Measurements from ENCODE around the gene KIF2C.
A peak's percentile ranks its signal among the peaks of the same experiment; 100 is the strongest.
"Not testable (repeated sequence)": the region's sequence is repeated elsewhere in the genome, so short reads cannot be mapped to it uniquely, and the experiment has no call there.

The KIF2C gene

DNA sequence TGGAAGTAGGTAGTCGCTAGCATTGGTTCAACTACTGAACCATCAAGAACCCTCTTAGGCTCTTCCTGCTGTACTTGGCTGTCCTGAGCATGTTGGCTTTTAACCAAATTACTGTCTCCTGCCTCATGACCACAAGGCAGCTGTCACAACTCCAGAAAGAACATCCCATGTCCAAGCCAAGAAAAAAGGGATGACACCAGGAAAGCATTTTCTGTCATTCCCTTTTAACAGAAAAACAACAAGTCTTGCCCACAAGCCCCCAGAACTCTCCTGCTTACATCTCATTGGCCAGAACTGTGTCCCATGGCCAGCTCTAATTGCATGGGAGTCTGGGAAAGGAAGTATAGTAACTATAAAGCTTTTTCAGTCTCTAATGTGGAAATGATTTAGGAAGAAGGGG is 6.3 kb upstream of the KIF2C start:
- H3K36me3 ChIP-seq (ENCODE audit: control insufficient read depth, insufficient read depth, low read length): no peaks in the 10 kb centered on the region
- H3K9me3 ChIP-seq (ENCODE audit: control insufficient read depth, insufficient read depth, low read length): no peaks in the 10 kb centered on the region
- WGBS (ENCODE audit: insufficient coverage, insufficient read length): no CpG with 5 or more reads among the region's 1 CpG
- no peaks in the 10 kb centered on the region for H3K27me3 ChIP-seq (ENCODE audit: control insufficient read depth, insufficient read depth, low read length)
- no peak overlapping the region for H3K4me3 ChIP-seq (ENCODE audit: low read length)
- H3K27ac ChIP-seq (ENCODE audit: low read length): no peak overlapping the region
- DNase-seq (ENCODE audit: low read depth, low spot score): no peak
- no peaks in the 10 kb centered on the region for H3K4me1 ChIP-seq (ENCODE audit: control insufficient read depth, insufficient read depth, low read length)

GRCh38 chr1:44733784-44734183 is 5.9 kb upstream of the KIF2C start:
- H3K27ac ChIP-seq (ENCODE audit: low read length): no peak overlapping the region
- H3K4me1 ChIP-seq (ENCODE audit: control insufficient read depth, insufficient read depth, low read length): no peaks in the 10 kb centered on the region
- no peak for DNase-seq (ENCODE audit: low read depth, low spot score)
- H3K36me3 ChIP-seq (ENCODE audit: control insufficient read depth, insufficient read depth, low read length): no peaks in the 10 kb centered on the region
- no CpG with 5 or more reads among the region's 1 CpG for WGBS (ENCODE audit: insufficient coverage, insufficient read length)
- no peaks in the 10 kb centered on the region for H3K9me3 ChIP-seq (ENCODE audit: control insufficient read depth, insufficient read depth, low read length)
- H3K4me3 ChIP-seq (ENCODE audit: low read length): no peak overlapping the region
- no peaks in the 10 kb centered on the region for H3K27me3 ChIP-seq (ENCODE audit: control insufficient read depth, insufficient read depth, low read length)

DNA sequence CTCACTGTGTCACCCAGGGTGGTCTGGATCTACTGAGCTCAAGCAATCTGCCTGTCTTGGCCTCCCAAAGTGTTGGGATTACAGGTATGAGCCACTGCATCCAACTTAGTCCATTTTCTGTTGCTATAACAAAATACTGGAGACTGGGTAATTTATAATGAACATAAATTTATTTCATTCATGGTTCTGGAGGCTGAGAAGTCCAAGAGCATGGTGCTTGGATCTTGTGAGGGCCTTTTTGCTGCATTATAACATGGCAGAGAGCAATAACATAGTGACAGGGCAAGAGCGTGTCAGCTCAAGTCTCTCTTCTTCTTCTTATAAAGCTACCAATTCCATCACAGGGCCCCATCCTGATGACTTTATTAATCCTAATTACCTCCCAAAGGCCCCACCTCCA is 3.6 kb upstream of the KIF2C start:
- WGBS (ENCODE audit: insufficient coverage, insufficient read length): no CpG with 5 or more reads among the region's 1 CpG
- Histone ChIP-seq H3K27ac (ENCODE audit: low read length) (no peak overlapping the region), H3K27me3 (ENCODE audit: control insufficient read depth, insufficient read depth, low read length) (no peaks in the 10 kb centered on the region), H3K36me3 (ENCODE audit: control insufficient read depth, insufficient read depth, low read length) (no peaks in the 10 kb centered on the region), H3K9me3 (ENCODE audit: control insufficient read depth, insufficient read depth, low read length) (no peaks in the 10 kb centered on the region), H3K4me1 (ENCODE audit: control insufficient read depth, insufficient read depth, low read length) (no peaks in the 10 kb centered on the region), H3K4me3 (ENCODE audit: low read length) (no peak overlapping the region)
- DNase-seq (ENCODE audit: low read depth, low spot score): no peak

GRCh38 chr1:44738953-44739306 is 707 bp upstream of the KIF2C start:
- H3K27me3 ChIP-seq (ENCODE audit: control insufficient read depth, insufficient read depth, low read length); H3K4me3 ChIP-seq (ENCODE audit: low read length); H3K4me1 ChIP-seq (ENCODE audit: control insufficient read depth, insufficient read depth, low read length); DNase-seq (ENCODE audit: low read depth, low spot score); H3K27ac ChIP-seq (ENCODE audit: low read length); H3K9me3 ChIP-seq (ENCODE audit: control insufficient read depth, insufficient read depth, low read length): not testable (repeated sequence)
- WGBS (ENCODE audit: insufficient coverage, insufficient read length): no CpG with 5 or more reads among the region's 1 CpG
- H3K36me3 ChIP-seq (ENCODE audit: control insufficient read depth, insufficient read depth, low read length): peaks cover 10% of the 10 kb centered on the region; the same call in 1 of the 2 replicates

- WGBS (ENCODE audit: insufficient coverage, insufficient read length): no CpG with 5 or more reads among the region's 14 CpGs
- H3K36me3 ChIP-seq (ENCODE audit: control insufficient read depth, insufficient read depth, low read length): peaks cover 13% of the 10 kb centered on the region; the same call in 1 of the 2 replicates
- DNase-seq (ENCODE audit: low read depth, low spot score): no peak
- H3K4me3 ChIP-seq (ENCODE audit: low read length): peak overlapping the region; percentile 63
- no peaks in the 10 kb centered on the region for H3K4me1 ChIP-seq (ENCODE audit: control insufficient read depth, insufficient read depth, low read length)
- H3K27me3 ChIP-seq (ENCODE audit: control insufficient read depth, insufficient read depth, low read length): no peaks in the 10 kb centered on the region
- no peak overlapping the region for H3K27ac ChIP-seq (ENCODE audit: low read length)
- no peaks in the 10 kb centered on the region for H3K9me3 ChIP-seq (ENCODE audit: control insufficient read depth, insufficient read depth, low read length)
These were observed 561 bp downstream of the KIF2C start for GRCh38 chr1:44740179-44740617.

GRCh38 chr1:44743211-44743610 is 3.6 kb downstream of the KIF2C start:
- Histone ChIP-seq H3K27ac (ENCODE audit: low read length) (no peak overlapping the region), H3K4me3 (ENCODE audit: low read length) (no peak overlapping the region), H3K36me3 (ENCODE audit: control insufficient read depth, insufficient read depth, low read length) (peaks cover 29% of the 10 kb centered on the region; the same call in 1 of the 2 replicates), H3K9me3 (ENCODE audit: control insufficient read depth, insufficient read depth, low read length) (no peaks in the 10 kb centered on the region), H3K4me1 (ENCODE audit: control insufficient read depth, insufficient read depth, low read length) (no peaks in the 10 kb centered on the region), H3K27me3 (ENCODE audit: control insufficient read depth, insufficient read depth, low read length) (no peaks in the 10 kb centered on the region)
- no peak for DNase-seq (ENCODE audit: low read depth, low spot score)
- no CpG with 5 or more reads among the region's 1 CpG for WGBS (ENCODE audit: insufficient coverage, insufficient read length)

GRCh38 chr1:44747878-44748277 is 8.2 kb downstream of the KIF2C start:
- Histone ChIP-seq H3K36me3 (ENCODE audit: control insufficient read depth, insufficient read depth, low read length) (peaks cover 37% of the 10 kb centered on the region; the same call in 1 of the 2 replicates), H3K27me3 (ENCODE audit: control insufficient read depth, insufficient read depth, low read length) (no peaks in the 10 kb centered on the region), H3K4me3 (ENCODE audit: low read length) (no peak overlapping the region), H3K4me1 (ENCODE audit: control insufficient read depth, insufficient read depth, low read length) (no peaks in the 10 kb centered on the region), H3K27ac (ENCODE audit: low read length) (no peak overlapping the region), H3K9me3 (ENCODE audit: control insufficient read depth, insufficient read depth, low read length) (no peaks in the 10 kb centered on the region)
- no peak for DNase-seq (ENCODE audit: low read depth, low spot score)
- WGBS (ENCODE audit: insufficient coverage, insufficient read length): no CpG with 5 or more reads among the region's 3 CpGs

- H3K36me3 ChIP-seq (ENCODE audit: control insufficient read depth, insufficient read depth, low read length): peaks cover 70% of the 10 kb centered on the region
- no CpG with 5 or more reads among the region's 2 CpGs for WGBS (ENCODE audit: insufficient coverage, insufficient read length)
These were observed 17.8 kb downstream of the KIF2C start for GRCh38 chr1:44757420-44757819.

GRCh38 chr1:44759077-44759476 is 19.4 kb downstream of the KIF2C start:
- WGBS (ENCODE audit: insufficient coverage, insufficient read length): no CpG with 5 or more reads among the region's 11 CpGs
- no peak for DNase-seq (ENCODE audit: low read depth, low spot score)
- Histone ChIP-seq H3K4me1 (ENCODE audit: control insufficient read depth, insufficient read depth, low read length) (no peaks in the 10 kb centered on the region), H3K27me3 (ENCODE audit: control insufficient read depth, insufficient read depth, low read length) (no peaks in the 10 kb centered on the region), H3K9me3 (ENCODE audit: control insufficient read depth, insufficient read depth, low read length) (no peaks in the 10 kb centered on the region), H3K27ac (ENCODE audit: low read length) (no peak overlapping the region), H3K36me3 (ENCODE audit: control insufficient read depth, insufficient read depth, low read length) (peaks cover 69% of the 10 kb centered on the region), H3K4me3 (ENCODE audit: low read length) (no peak overlapping the region)

More at GRCh38 chr1:44757420-44757819, 17.8 kb downstream of the KIF2C start:
- Histone ChIP-seq H3K9me3 (ENCODE audit: control insufficient read depth, insufficient read depth, low read length) (no peaks in the 10 kb centered on the region), H3K27ac (ENCODE audit: low read length) (no peak overlapping the region), H3K27me3 (ENCODE audit: control insufficient read depth, insufficient read depth, low read length) (no peaks in the 10 kb centered on the region), H3K4me1 (ENCODE audit: control insufficient read depth, insufficient read depth, low read length) (no peaks in the 10 kb centered on the region), H3K4me3 (ENCODE audit: low read length) (no peak overlapping the region)
- no peak for DNase-seq (ENCODE audit: low read depth, low spot score)

DNA sequence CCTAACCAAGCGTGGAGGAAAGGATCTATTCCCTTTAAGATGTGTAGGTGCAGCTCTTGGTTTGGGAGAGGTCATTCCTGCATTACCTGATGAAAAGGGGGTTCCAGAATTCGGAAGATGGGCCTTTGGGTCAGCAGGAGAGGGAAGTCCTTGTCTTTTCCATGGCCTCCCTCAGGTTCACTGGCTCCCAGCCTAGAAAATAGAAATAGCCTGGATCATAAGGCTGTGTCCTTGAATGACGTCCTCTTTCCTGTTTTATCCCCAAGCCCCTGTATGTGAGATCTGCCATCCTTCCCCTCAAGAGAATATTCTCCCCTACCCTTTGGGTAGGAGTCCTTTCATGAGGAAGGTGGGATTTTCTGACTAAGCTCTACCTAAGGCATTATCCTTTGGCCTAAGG is 21.2 kb downstream of the KIF2C start:
- Histone ChIP-seq H3K4me3 (ENCODE audit: low read length) (no peak overlapping the region), H3K27me3 (ENCODE audit: control insufficient read depth, insufficient read depth, low read length) (no peaks in the 10 kb centered on the region), H3K9me3 (ENCODE audit: control insufficient read depth, insufficient read depth, low read length) (no peaks in the 10 kb centered on the region), H3K27ac (ENCODE audit: low read length) (no peak overlapping the region), H3K4me1 (ENCODE audit: control insufficient read depth, insufficient read depth, low read length) (no peaks in the 10 kb centered on the region), H3K36me3 (ENCODE audit: control insufficient read depth, insufficient read depth, low read length) (peaks cover 59% of the 10 kb centered on the region)
- no CpG with 5 or more reads among the region's 3 CpGs for WGBS (ENCODE audit: insufficient coverage, insufficient read length)
- no peak for DNase-seq (ENCODE audit: low read depth, low spot score)

- no CpG with 5 or more reads among the region's 6 CpGs for WGBS (ENCODE audit: insufficient coverage, insufficient read length)
- peaks cover 28% of the 10 kb centered on the region for H3K36me3 ChIP-seq (ENCODE audit: control insufficient read depth, insufficient read depth, low read length)
These were observed 26.8 kb downstream of the KIF2C start for GRCh38 chr1:44766421-44766820.

More at GRCh38 chr1:44766421-44766820, 26.8 kb downstream of the KIF2C start:
- H3K27ac ChIP-seq (ENCODE audit: low read length); H3K4me1 ChIP-seq (ENCODE audit: control insufficient read depth, insufficient read depth, low read length); DNase-seq (ENCODE audit: low read depth, low spot score); H3K4me3 ChIP-seq (ENCODE audit: low read length); H3K9me3 ChIP-seq (ENCODE audit: control insufficient read depth, insufficient read depth, low read length); H3K27me3 ChIP-seq (ENCODE audit: control insufficient read depth, insufficient read depth, low read length): not testable (repeated sequence)
